NCI-H748 treated with DMSO at 0.1 percent for 48 hours (cell line): ENCODE results near the gene GJB4.
"Not testable (repeated sequence)": the region's sequence is repeated elsewhere in the genome, so short reads cannot be mapped to it uniquely, and the experiment has no call there.

Experiments used
- DNase-seq: peaks from one replicate; lab custom pipeline; 2025; lab: John Stamatoyannopoulos, UW

GJB4 gene

DNA sequence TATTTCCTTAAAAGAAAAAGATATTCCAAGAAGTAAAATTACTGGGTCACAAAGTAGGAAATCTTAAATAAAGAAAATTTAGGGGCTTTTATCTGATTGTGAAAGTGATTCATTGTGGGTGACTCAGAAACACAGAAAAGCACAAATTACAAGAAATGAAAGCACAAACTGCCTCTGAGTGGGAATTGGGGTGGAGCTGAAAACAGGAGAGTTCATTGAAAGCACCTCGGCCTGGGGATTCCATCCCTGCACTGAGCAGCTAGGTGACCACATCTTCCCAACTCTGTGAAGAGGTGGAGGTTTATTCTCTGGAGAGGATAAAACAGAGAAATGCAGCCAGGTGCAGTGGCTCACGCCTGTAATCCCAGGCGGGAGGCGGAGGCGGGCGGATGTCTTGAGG lies 40.7 kb downstream of the GJB4 start:
- DNase-seq: no peak

DNA sequence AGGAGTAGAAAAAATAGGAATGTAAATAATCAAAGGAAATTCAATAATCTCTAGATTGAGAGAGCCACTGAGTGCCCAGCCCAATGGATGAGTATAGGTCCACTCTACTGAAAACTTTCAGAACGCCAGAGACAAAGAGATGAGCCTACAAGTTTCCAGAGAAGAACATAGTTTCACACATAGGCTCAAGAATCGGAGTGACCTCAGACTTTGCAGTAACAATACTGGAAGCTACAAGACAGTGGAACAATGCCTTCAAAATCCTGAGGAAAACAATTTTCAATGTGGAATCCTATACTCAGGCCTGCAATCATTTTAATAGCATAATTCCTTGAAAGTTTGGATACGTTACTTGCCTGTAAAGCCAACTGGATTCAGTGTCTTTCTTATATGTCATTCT lies 44.2 kb downstream of the GJB4 start:
- DNase-seq: no peak

DNA sequence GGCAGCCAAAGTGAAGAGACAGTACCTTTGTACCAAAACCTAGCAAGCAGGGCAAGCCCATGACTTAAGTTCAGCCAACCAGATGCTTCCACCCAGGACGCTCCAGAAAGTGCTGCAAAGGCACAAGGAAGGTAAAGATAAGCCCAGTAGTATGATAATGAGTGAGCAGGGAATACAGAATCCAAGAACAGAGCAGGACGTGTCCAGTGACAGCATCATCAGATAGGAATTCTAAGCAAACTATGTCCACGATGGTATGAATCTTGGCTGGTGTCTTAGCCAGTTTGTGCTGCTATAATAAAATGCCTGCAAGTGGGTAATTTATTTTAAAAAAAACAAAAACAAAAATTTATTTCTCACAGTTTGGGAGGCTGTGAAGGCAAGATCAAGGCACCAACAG lies 46.9 kb downstream of the GJB4 start:
- no peak for DNase-seq

DNA sequence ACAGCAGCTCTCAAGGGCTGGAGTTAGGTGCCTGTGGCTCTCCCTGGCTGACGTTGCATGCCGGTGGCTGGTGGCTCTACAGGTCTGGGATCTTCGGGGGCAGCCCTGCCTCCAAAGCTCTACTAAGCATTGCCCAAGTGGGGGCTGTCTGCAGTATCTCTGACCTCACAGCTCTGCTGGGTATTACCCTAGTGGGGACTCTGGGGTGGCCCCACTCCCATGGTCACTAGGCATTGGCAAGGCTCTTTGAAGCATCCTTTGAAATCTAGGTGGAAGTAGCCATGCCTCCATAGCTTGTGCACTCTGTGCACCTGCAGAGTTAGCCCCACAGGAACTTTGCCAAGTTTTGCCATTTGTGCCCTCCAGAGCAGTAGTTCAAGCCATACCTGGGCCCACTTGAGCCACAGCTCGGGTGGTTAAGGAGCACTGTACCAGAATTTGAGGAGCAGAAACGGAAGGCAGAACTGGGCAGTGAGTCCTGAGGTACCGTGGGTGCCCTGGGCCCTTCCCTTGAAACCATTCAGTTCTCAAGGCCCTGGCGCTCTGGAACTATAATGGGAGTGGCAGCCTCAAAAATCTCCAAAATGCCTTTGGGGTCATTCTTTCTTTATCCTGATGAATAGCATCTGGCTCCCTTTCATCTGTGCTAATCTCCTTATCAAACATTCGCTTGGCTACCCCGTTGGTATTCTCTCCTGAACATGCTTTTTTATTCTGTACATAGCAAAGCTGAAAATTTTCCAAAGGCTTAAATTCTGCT lies 48.7 kb downstream of the GJB4 start:
- no peak for DNase-seq

DNA sequence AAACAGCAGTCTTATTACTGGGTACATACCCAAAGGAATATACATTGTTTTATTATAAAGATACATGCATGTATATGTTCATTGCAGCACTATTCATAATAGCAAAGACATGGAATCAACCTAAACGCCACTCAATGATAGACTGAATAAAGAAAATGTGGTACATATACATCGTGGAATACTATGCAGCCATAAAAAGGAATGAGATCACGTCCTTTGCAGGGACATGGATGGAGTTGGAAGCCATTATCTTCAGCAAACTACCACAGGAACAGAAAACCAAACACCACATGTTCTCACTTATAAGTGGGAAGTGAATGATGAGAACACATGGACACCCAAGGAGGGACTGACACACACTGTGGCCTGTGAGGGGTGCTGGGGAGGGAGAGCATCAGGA lies 51.2 kb downstream of the GJB4 start:
- DNase-seq: not testable (repeated sequence)
